PC-3 (cell line): ENCODE results near the gene DHFR.

Experiments used
- EZH2 ChIP-seq: fragments of 300-600 bp; sonication (generic); IDR thresholded peaks from one replicate; pipeline ENCODE4 v1.6.1; 2017; ENCODE audit warnings: antibody characterized with exemption, mild to moderate bottlenecking, low read length; ENCODE audit not compliant: unreplicated experiment
- TF ChIP-seq, protein P1 (sequence below): fragments of 300-600 bp; sonication (generic); conservative IDR thresholded peaks from 2 replicates; pipeline ENCODE4 v1.5.1; 2017; ENCODE audit warnings: antibody characterized with exemption, low read depth, mild to moderate bottlenecking, low read length

DNA sequence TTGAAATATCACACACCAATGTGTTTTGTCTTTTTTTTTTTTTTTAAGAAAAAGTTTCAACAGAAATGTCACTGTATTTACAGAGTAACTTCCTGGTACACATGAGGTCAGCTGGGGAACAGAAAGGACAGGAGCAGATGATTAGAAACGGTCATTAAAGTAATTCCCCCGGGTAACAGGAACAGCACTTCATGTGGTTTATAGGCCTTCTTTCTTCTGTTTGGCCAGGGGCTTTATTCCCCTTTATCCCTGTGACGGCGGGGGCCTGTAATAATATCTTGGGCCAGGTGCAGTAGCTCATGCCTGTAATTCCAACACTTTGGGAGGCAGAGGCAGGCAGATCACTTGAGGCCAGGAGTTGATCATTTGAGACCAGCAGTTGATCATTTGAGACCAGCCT is 30.8 kb downstream of the DHFR start:
- TF ChIP-seq, protein P1, sequence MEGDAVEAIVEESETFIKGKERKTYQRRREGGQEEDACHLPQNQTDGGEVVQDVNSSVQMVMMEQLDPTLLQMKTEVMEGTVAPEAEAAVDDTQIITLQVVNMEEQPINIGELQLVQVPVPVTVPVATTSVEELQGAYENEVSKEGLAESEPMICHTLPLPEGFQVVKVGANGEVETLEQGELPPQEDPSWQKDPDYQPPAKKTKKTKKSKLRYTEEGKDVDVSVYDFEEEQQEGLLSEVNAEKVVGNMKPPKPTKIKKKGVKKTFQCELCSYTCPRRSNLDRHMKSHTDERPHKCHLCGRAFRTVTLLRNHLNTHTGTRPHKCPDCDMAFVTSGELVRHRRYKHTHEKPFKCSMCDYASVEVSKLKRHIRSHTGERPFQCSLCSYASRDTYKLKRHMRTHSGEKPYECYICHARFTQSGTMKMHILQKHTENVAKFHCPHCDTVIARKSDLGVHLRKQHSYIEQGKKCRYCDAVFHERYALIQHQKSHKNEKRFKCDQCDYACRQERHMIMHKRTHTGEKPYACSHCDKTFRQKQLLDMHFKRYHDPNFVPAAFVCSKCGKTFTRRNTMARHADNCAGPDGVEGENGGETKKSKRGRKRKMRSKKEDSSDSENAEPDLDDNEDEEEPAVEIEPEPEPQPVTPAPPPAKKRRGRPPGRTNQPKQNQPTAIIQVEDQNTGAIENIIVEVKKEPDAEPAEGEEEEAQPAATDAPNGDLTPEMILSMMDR, result no peak
- TF ChIP-seq EZH2, result no peak
